ENCODE results near the gene CTAGE8. TPM values are rescaled to one million over a fixed set of nuclear protein-coding genes. Genes with fewer than 3 reads are reported as not detected.
"Not testable (repeated sequence)": the region's sequence is repeated elsewhere in the genome, so short reads cannot be mapped to it uniquely, and the experiment has no call there.

Gene CTAGE8
- total and polyA plus RNA-seq, 4 donors, result 0.44 to 0.92 (median 0.57) TPM; not detected in 1

- H3K9me3 ChIP-seq (ENCODE audit: control insufficient read depth in 4 of 4, low read length in 3 of 4); H3K4me1 ChIP-seq (ENCODE audit: control insufficient read depth in 4 of 4, insufficient read depth in 4 of 4, low read length in 3 of 4); H3K27me3 ChIP-seq (ENCODE audit: control insufficient read depth in 4 of 4, insufficient read depth in 4 of 4, low read length in 3 of 4); H3K9ac ChIP-seq (ENCODE audit: low read depth in 1 of 2, low read length in 2 of 2); H3K36me3 ChIP-seq (ENCODE audit: control insufficient read depth in 4 of 4, insufficient read depth in 3 of 4, low read depth in 1 of 4, low read length in 3 of 4); DNase-seq (ENCODE audit: low spot score); H3K4me3 ChIP-seq (ENCODE audit: low read depth in 1 of 3, low read length in 3 of 3); H3K27ac ChIP-seq (ENCODE audit: low read depth in 1 of 2, low read length in 2 of 2): not testable (repeated sequence)
- WGBS, result 100% methylated on average over 1 of the region's 1 CpG
These were observed 50.5 kb downstream of the CTAGE8 start for GRCh38 chr7:144218581-144218980.

- not testable (repeated sequence) for H3K36me3 ChIP-seq (ENCODE audit: control insufficient read depth in 4 of 4, insufficient read depth in 3 of 4, low read depth in 1 of 4, low read length in 3 of 4); H3K9me3 ChIP-seq (ENCODE audit: control insufficient read depth in 4 of 4, low read length in 3 of 4); H3K4me1 ChIP-seq (ENCODE audit: control insufficient read depth in 4 of 4, insufficient read depth in 4 of 4, low read length in 3 of 4); H3K9ac ChIP-seq (ENCODE audit: low read depth in 1 of 2, low read length in 2 of 2); H3K4me3 ChIP-seq (ENCODE audit: low read depth in 1 of 3, low read length in 3 of 3); H3K27ac ChIP-seq (ENCODE audit: low read depth in 1 of 2, low read length in 2 of 2); H3K27me3 ChIP-seq (ENCODE audit: control insufficient read depth in 4 of 4, insufficient read depth in 4 of 4, low read length in 3 of 4); DNase-seq (ENCODE audit: low spot score)
These were observed 51.9 kb downstream of the CTAGE8 start for GRCh38 chr7:144217200-144217599.

Other genes starting within 250 kb of the CTAGE8 start
- gene OR2A5, start 220.3 kb downstream of the CTAGE8 start, total RNA-seq, result under 1 TPM in 1 of 2 donors, not detected in 1; 0.28 TPM
- gene OR2A5, start 220.3 kb downstream of the CTAGE8 start, polyA plus RNA-seq, result not detected
- gene OR2A25, start 199.5 kb downstream of the CTAGE8 start, total RNA-seq, result not detected
- gene OR2A25, start 199.5 kb downstream of the CTAGE8 start, polyA plus RNA-seq, result not detected
- not detected for gene OR2A12, start 183.0 kb downstream of the CTAGE8 start, total RNA-seq
- not detected for gene OR2A12, start 183.0 kb downstream of the CTAGE8 start, polyA plus RNA-seq
- gene OR2A2, start 159.7 kb downstream of the CTAGE8 start, total RNA-seq, result not detected
- not detected for gene OR2A2, start 159.7 kb downstream of the CTAGE8 start, polyA plus RNA-seq
- not detected for gene OR2A14, start 146.1 kb downstream of the CTAGE8 start, total RNA-seq
- not detected for gene OR2A14, start 146.1 kb downstream of the CTAGE8 start, polyA plus RNA-seq
- 1 to 10 TPM; 1.4 to 1.7 TPM for gene CTAGE4, start 85.8 kb downstream of the CTAGE8 start, total RNA-seq
- gene CTAGE4, start 85.8 kb downstream of the CTAGE8 start, polyA plus RNA-seq, result 1 to 10 TPM in 1 of 2 donors, under 1 TPM in 1; 0.55 to 1.4 TPM
- gene ARHGEF35, start 73.5 kb downstream of the CTAGE8 start, total RNA-seq, result 1 to 10 TPM; 1.3 to 3.6 TPM
- gene ARHGEF35, start 73.5 kb downstream of the CTAGE8 start, polyA plus RNA-seq, result 1 to 10 TPM; 2.5 to 4.6 TPM
- gene OR2A42, start 29.7 kb downstream of the CTAGE8 start, total RNA-seq, result not detected
- gene OR2A42, start 29.7 kb downstream of the CTAGE8 start, polyA plus RNA-seq, result not detected
- gene OR2A7, start 4.5 kb downstream of the CTAGE8 start, total RNA-seq, result 1 to 10 TPM; 1.6 TPM
- gene OR2A7, start 4.5 kb downstream of the CTAGE8 start, polyA plus RNA-seq, result 1 to 10 TPM; 1.1 to 1.5 TPM
- gene OR2A1, start 43.1 kb upstream of the CTAGE8 start, total RNA-seq, result under 1 TPM in 1 of 2 donors, not detected in 1; under 0.01 TPM
- gene OR2A1, start 43.1 kb upstream of the CTAGE8 start, polyA plus RNA-seq, result under 1 TPM; 0.01 to 0.08 TPM
- gene ARHGEF5, start 86.1 kb upstream of the CTAGE8 start, total RNA-seq, result 1 to 10 TPM; 3.5 to 5.6 TPM
- gene ARHGEF5, start 86.1 kb upstream of the CTAGE8 start, polyA plus RNA-seq, result 1 to 10 TPM; 3.9 to 8.4 TPM
- not detected for gene NOBOX, start 134.4 kb upstream of the CTAGE8 start, total RNA-seq
- not detected for gene NOBOX, start 134.4 kb upstream of the CTAGE8 start, polyA plus RNA-seq